Uterus (tissue), 4 donors: Measurements from ENCODE around the gene PDCD7. TPM values are rescaled to one million over a fixed set of nuclear protein-coding genes. Genes with fewer than 3 reads are reported as not detected.

Experiments used
- DNase-seq, 2 donors: peaks; one replicate each; pipeline ENCODE4 v3.0.0-alpha.2; 2019 to 2020
- H3K27ac ChIP-seq, 2 donors: fragments of 200-600 bp; sonication (generic); 1 replicate in 1 of 2; 2 replicates in 1 of 2; pipeline ENCODE4 v1.5.1; 2016 to 2018
- H3K27me3 ChIP-seq, 2 donors: fragments of 200-600 bp; sonication (generic); one replicate each; pipeline ENCODE4 v1.5.1; 2018 to 2019; ENCODE audit warnings: control low read depth in 1 of 2
- H3K36me3 ChIP-seq, 2 donors: fragments of 200-600 bp; sonication (generic); one replicate each; pipeline ENCODE4 v1.5.1; 2019; ENCODE audit warnings: control low read depth in 1 of 2
- H3K4me1 ChIP-seq, 2 donors: fragments of 200-600 bp; sonication (generic); one replicate each; pipeline ENCODE4 v1.5.1; 2018 to 2019; ENCODE audit warnings: control low read depth in 1 of 2
- H3K4me3 ChIP-seq, 2 donors: fragments of 200-600 bp; sonication (generic); 1 replicate in 1 of 2; 2 replicates in 1 of 2; pipeline ENCODE4 v1.5.1; 2018 to 2019; ENCODE audit warnings: mild to moderate bottlenecking in 1 of 2
- H3K9me3 ChIP-seq, 2 donors: fragments of 200-600 bp; sonication (generic); one replicate each; pipeline ENCODE4 v1.5.1; 2019; ENCODE audit warnings: control low read depth in 1 of 2
- CTCF ChIP-seq, 4 experiments: fragments of 200-600 bp in 2 of 4; fragments of 450-650 bp in 2 of 4; sonication (generic) in 2 of 4; IDR thresholded peaks; one replicate each; pipeline ENCODE4 v1.5.1; 2016 to 2019; ENCODE audit warnings: antibody characterized with exemption in 4 of 4, mild to moderate bottlenecking in 2 of 4, moderate library complexity in 1 of 4
- POLR2A ChIP-seq, 2 donors: fragments of 450-650 bp; IDR thresholded peaks; one replicate each; pipeline ENCODE4 v1.6.1; 2016; ENCODE audit warnings: antibody characterized with exemption in 2 of 2, mild to moderate bottlenecking in 1 of 2, moderate library complexity in 1 of 2
- intact Hi-C: fragments of 100-400 bp; cut with DNase I; formaldehyde crosslinking; loops from one replicate; pipeline ENCODE4 v1.15.1; 2023; ENCODE audit warnings: low total_unique reads
- total RNA-seq, 4 donors: library from RNA; depleted of rRNA in 3 of 4; stranded (reverse); fragments of >200 nt in 3 of 4; gene quantifications; one replicate each; pipeline versions ENCODE4 v1.1.0 to v1.2.4, GENCODE V29; 2014 to 2023
- donor health status: DM: yes; HTN: yes; CAD: no.

Gene PDCD7
- total RNA-seq, 4 donors from 2014 or later = 14.7 to 34.5 (median 26.6) TPM

GRCh38 chr15:65072027-65072426 is 61.6 kb downstream of the PDCD7 start:
- Histone ChIP-seq H3K4me1 (peaks cover 7 to 38% of the 10 kb centered on the region in 2 donors), H3K27me3 (no peaks in the 10 kb centered on the region), H3K9me3 (no peaks in the 10 kb centered on the region), H3K36me3 (no peaks in the 10 kb centered on the region), H3K4me3 (no peak overlapping the region), H3K27ac (peak overlapping the region; percentile 80 to 98)
- no peak for TF ChIP-seq POLR2A (IDR thresholded peaks at IDR 0.05)
- no peak for TF ChIP-seq CTCF (IDR thresholded peaks at IDR 0.05)
- DNase-seq = peak; percentile 56 to 68
- intact Hi-C loops = no loop called here

DNA sequence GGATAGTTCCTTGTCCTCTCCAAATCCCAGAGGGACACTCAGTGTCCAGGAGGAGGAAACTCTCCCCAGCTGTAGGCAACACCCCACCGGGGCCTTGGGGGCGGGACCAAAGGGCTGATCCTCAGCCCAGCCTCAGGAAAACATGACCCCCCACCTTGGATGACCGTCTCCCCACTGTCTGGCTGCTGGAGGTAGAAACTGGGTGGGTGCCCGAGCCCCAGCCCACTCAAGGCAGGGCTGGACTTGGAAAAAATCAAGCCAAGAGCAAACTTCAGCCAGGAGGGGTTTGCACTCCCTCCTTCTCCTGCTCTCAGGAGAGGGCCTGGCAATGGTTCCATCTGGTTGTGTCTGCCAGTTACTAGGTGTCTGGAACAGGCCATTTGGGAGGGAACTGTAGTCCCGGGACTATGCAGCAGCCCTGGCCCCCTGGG is 62.2 kb downstream of the PDCD7 start:
- Histone ChIP-seq H3K4me3 (no peak overlapping the region), H3K4me1 (peaks cover 7 to 32% of the 10 kb centered on the region in 2 donors)
- intact Hi-C loops = no loop called here

GRCh38 chr15:65069779-65070546 is 63.6 kb downstream of the PDCD7 start:
- no peak overlapping the region for H3K4me3 ChIP-seq
- TF ChIP-seq CTCF (IDR thresholded peaks at IDR 0.05) (no peak), POLR2A (IDR thresholded peaks at IDR 0.05) (no peak)
- peaks cover 16 to 31% of the 10 kb centered on the region in 2 donors for H3K4me1 ChIP-seq
- H3K9me3 ChIP-seq = no peaks in the 10 kb centered on the region
- H3K27me3 ChIP-seq = no peaks in the 10 kb centered on the region
- peak overlapping the region; percentile 80 to 98 for H3K27ac ChIP-seq
- no peaks in the 10 kb centered on the region for H3K36me3 ChIP-seq
- no peak for DNase-seq
- intact Hi-C loops = no loop called here

More for the DNA sequence above, 62.2 kb downstream of the PDCD7 start:
- Histone ChIP-seq H3K27me3 (no peaks in the 10 kb centered on the region), H3K36me3 (no peaks in the 10 kb centered on the region), H3K27ac (peak overlapping the region; percentile 80 to 98), H3K9me3 (no peaks in the 10 kb centered on the region)
- peak; percentile 86 to 89 for DNase-seq
- TF ChIP-seq CTCF (IDR thresholded peaks at IDR 0.05) = no peak
- TF ChIP-seq POLR2A (IDR thresholded peaks at IDR 0.05) = no peak

DNA sequence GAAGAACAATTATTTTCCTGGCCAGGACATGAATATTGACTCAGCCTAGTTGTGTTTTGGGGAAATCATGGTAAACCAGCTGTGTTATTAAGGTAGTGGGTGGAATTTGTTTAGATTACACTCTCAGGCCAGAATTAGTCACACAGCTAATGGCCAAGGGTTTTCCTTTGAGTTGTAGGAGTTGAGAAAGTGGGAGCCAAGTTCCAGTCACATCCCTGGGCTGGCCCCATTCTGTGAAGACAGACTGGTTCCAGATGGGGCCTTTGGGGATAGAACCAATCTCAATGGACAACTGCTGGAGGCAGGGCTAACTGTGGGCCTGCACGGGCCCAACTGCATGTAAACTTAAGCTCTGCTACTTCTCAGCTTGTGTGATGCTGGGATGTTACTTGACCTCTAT is 64.4 kb downstream of the PDCD7 start:
- TF ChIP-seq CTCF (IDR thresholded peaks at IDR 0.05) (no peak), POLR2A (IDR thresholded peaks at IDR 0.05) (no peak)
- intact Hi-C loops = no loop called here
- Histone ChIP-seq H3K4me3 (no peak overlapping the region), H3K4me1 (peaks cover 16 to 31% of the 10 kb centered on the region in 2 donors), H3K27ac (peak overlapping the region; percentile 80 to 98), H3K9me3 (no peaks in the 10 kb centered on the region), H3K36me3 (no peaks in the 10 kb centered on the region), H3K27me3 (no peaks in the 10 kb centered on the region)
- DNase-seq = peak; percentile 83 to 86

GRCh38 chr15:65068403-65068788 is 65.2 kb downstream of the PDCD7 start:
- Histone ChIP-seq H3K4me3 (peak overlapping the region; percentile 43 to 58), H3K27ac (peak overlapping the region; percentile 80 to 98), H3K4me1 (peaks cover 16 to 31% of the 10 kb centered on the region in 2 donors), H3K27me3 (no peaks in the 10 kb centered on the region), H3K36me3 (no peaks in the 10 kb centered on the region), H3K9me3 (no peaks in the 10 kb centered on the region)
- TF ChIP-seq CTCF (IDR thresholded peaks at IDR 0.05) (no peak), POLR2A (IDR thresholded peaks at IDR 0.05) (no peak)
- no peak for DNase-seq
- intact Hi-C loops = no loop called here
